SK-N-SH (cell line): ENCODE data around the gene WDR45. TPM values are rescaled to one million over a fixed set of nuclear protein-coding genes. Genes with fewer than 3 reads are reported as not detected.

Experiments used
- CTCF ChIA-PET: fragments of 300-600, 350-600 bp; formaldehyde crosslinking; extraction: SDS; loops from one replicate; lab custom pipeline; 2021; lab: Yijun Ruan, JAX
- POLR2A ChIA-PET: fragments of 350-600 bp; sonication (Branson Sonifier 250); formaldehyde crosslinking; extraction: SDS; loops from one replicate; lab custom pipeline; 2020; ENCODE audit warnings: antibody characterized with exemption, inconsistent platforms; lab: Yijun Ruan, JAX
- DNase-seq: peaks from one replicate; pipeline ENCODE4 v3.0.0; 2012
- H2AFZ ChIP-seq: fragments of 200-600 bp; sonication (generic); 2 replicates; pipeline ENCODE4 v1.8.1; 2016; ENCODE audit warnings: antibody characterized with exemption, mild to moderate bottlenecking, low read depth
- H3F3A ChIP-seq: fragments of 200-600 bp; sonication (generic); replicated peaks from 2 replicates; pipeline ENCODE3; 2016; ENCODE audit warnings: antibody characterized with exemption, mild to moderate bottlenecking; ENCODE audit not compliant: insufficient read depth
- H3K27ac ChIP-seq, 2 experiments: fragments of 200-500 bp in 1 of 2; fragments of 200-600 bp in 1 of 2; sonication (Bioruptor generic) in 1 of 2; sonication (generic), shearing (Covaris generic) in 1 of 2; 2 replicates each; pipeline versions ENCODE4 v1.5.1 to v1.6.1; 2014 to 2016; ENCODE audit warnings: low read depth in 2 of 2, inconsistent platforms in 1 of 2, low read length in 1 of 2, mild to moderate bottlenecking in 1 of 2, mixed read lengths in 1 of 2
- H3K27me3 ChIP-seq: fragments of 200-600 bp; sonication (generic), shearing (Covaris generic); 2 replicates; pipeline ENCODE4 v1.6.1; 2016; ENCODE audit warnings: mixed run types; ENCODE audit not compliant: insufficient read depth
- H3K36me3 ChIP-seq, 2 experiments: fragments of 200-500 bp in 1 of 2; fragments of 200-600 bp in 1 of 2; sonication (Bioruptor generic) in 1 of 2; sonication (generic) in 1 of 2; replicated peaks in 1 of 2; 2 replicates each; pipeline versions ENCODE3 to v1.5.1; 2014 to 2016; ENCODE audit warnings: low read length in 1 of 2, mild to moderate bottlenecking in 1 of 2; ENCODE audit not compliant: insufficient read depth in 2 of 2, control insufficient read depth in 1 of 2
- H3K4me1 ChIP-seq, 2 experiments: fragments of 200-500 bp in 1 of 2; fragments of 200-600 bp in 1 of 2; sonication (Bioruptor generic) in 1 of 2; sonication (generic), shearing (Covaris generic) in 1 of 2; 2 replicates each; pipeline versions ENCODE4 v1.5.1 to v1.6.1; 2014 to 2016; ENCODE audit warnings: low read depth in 1 of 2, low read length in 1 of 2, mixed run types in 1 of 2; ENCODE audit not compliant: insufficient read depth in 2 of 2, control insufficient read depth in 1 of 2
- H3K4me2 ChIP-seq: fragments of 200-600 bp; sonication (generic), shearing (Covaris generic); 2 replicates; pipeline ENCODE4 v1.6.1; 2017; ENCODE audit warnings: mixed run types
- H3K4me3 ChIP-seq, 2 experiments: fragments of 200-500 bp in 1 of 2; fragments of 200-600 bp in 1 of 2; sonication (Bioruptor generic) in 1 of 2; sonication (generic), shearing (Covaris generic) in 1 of 2; 2 replicates each; pipeline versions ENCODE4 v1.5.1 to v1.8.1; 2014 to 2016; ENCODE audit warnings: low read depth in 2 of 2, inconsistent platforms in 1 of 2, low read length in 1 of 2, mild to moderate bottlenecking in 1 of 2, mixed read lengths in 1 of 2, moderate library complexity in 1 of 2
- H3K79me2 ChIP-seq: fragments of 200-600 bp; sonication (generic); 2 replicates; pipeline ENCODE4 v1.8.1; 2017; ENCODE audit warnings: mild to moderate bottlenecking; ENCODE audit not compliant: insufficient read depth
- H3K9ac ChIP-seq: fragments of 200-600 bp; sonication (generic); 2 replicates; pipeline ENCODE4 v1.6.1; 2017; ENCODE audit warnings: mixed run types
- H3K9me2 ChIP-seq: fragments of 200-600 bp; sonication (generic); 2 replicates; pipeline ENCODE4 v1.6.1; 2017; ENCODE audit warnings: mixed run types
- H3K9me3 ChIP-seq: fragments of 200-600 bp; sonication (generic); 2 replicates; pipeline ENCODE4 v1.6.1; 2017; ENCODE audit warnings: mixed run types, mild to moderate bottlenecking, moderate library complexity
- H4K20me1 ChIP-seq: fragments of 200-600 bp; sonication (generic); 2 replicates; pipeline ENCODE4 v1.6.1; 2017; ENCODE audit warnings: mild to moderate bottlenecking, mixed run types; ENCODE audit not compliant: insufficient read depth
- CHD2 ChIP-seq: fragments of 150-350 bp; IDR thresholded peaks from 2 replicates; pipeline ENCODE4 v1.6.1; 2018; ENCODE audit warnings: low read length; ENCODE audit not compliant: partially characterized antibody
- FOSL2 ChIP-seq: IDR thresholded peaks from 2 replicates; pipeline ENCODE4 v1.4.0; 2012; ENCODE audit warnings: low read depth, mild to moderate bottlenecking, moderate library complexity, borderline replicate concordance
- FOXJ3 ChIP-seq: sonication (generic); formaldehyde crosslinking; IDR thresholded peaks from 2 replicates; pipeline ENCODE4 v1.5.1; 2020; ENCODE audit warnings: mild to moderate bottlenecking, missing genetic modification reagents
- GABPA ChIP-seq: IDR thresholded peaks from 2 replicates; pipeline ENCODE4 v1.4.0; 2012; ENCODE audit warnings: low read depth, mild to moderate bottlenecking
- MEF2A ChIP-seq: IDR thresholded peaks from 2 replicates; pipeline ENCODE4 v1.4.0; 2012; ENCODE audit warnings: low read depth, borderline replicate concordance
- MXI1 ChIP-seq: IDR thresholded peaks from 2 replicates; pipeline ENCODE4 v1.6.1; 2012; ENCODE audit warnings: mild to moderate bottlenecking, low read depth, low read length, improper control_type of control experiment
- NFIC ChIP-seq: IDR thresholded peaks from 2 replicates; pipeline ENCODE4 v1.4.0; 2012; ENCODE audit warnings: borderline replicate concordance
- NRF1 ChIP-seq: IDR thresholded peaks from 2 replicates; pipeline ENCODE4 v1.6.1; 2012; ENCODE audit warnings: low read depth, mild to moderate bottlenecking, low read length
- RCOR1 ChIP-seq: fragments of 150-350 bp; IDR thresholded peaks from 2 replicates; pipeline ENCODE4 v1.6.1; 2017; ENCODE audit warnings: antibody characterized with exemption, low read length
- RFX5 ChIP-seq: IDR thresholded peaks from 2 replicates; pipeline ENCODE4 v1.6.1; 2012; ENCODE audit warnings: mild to moderate bottlenecking, improper control_type of control experiment, low read length
- RXRA ChIP-seq: IDR thresholded peaks from 2 replicates; pipeline ENCODE4 v1.4.0; 2012; ENCODE audit warnings: low read depth, mild to moderate bottlenecking, borderline replicate concordance
- SMC3 ChIP-seq: IDR thresholded peaks from 2 replicates; pipeline ENCODE4 v1.6.1; 2012; ENCODE audit warnings: low read depth, low read length, improper control_type of control experiment
- TCF12 ChIP-seq: IDR thresholded peaks from 2 replicates; pipeline ENCODE4 v1.4.0; 2012
- YY1 ChIP-seq: IDR thresholded peaks from 2 replicates; pipeline ENCODE4 v1.4.0; 2012; ENCODE audit warnings: low read depth, mild to moderate bottlenecking
- WGBS: methylation state at CpG from one replicate; pipeline ENCODE4 v1.1.6; 2017; ENCODE audit warnings: low lambda C conversion rate; 5-methylcytosine and 5-hydroxymethylcytosine counted together
- polyA plus RNA-seq, 3 experiments: library from polyadenylated mRNA; depleted of rRNA; stranded (reverse); fragments of >200 nt; gene quantifications; 2 replicates each; pipeline ENCODE4 v1.2.3, GENCODE V29; 2012
- TF ChIP-seq, protein P1 (sequence below): fragments of 150-350 bp; IDR thresholded peaks from 2 replicates; pipeline ENCODE4 v1.6.1; 2016; ENCODE audit warnings: mild to moderate bottlenecking, low read depth, low read length
- TF ChIP-seq, protein P2 (sequence below): IDR thresholded peaks from 2 replicates; pipeline ENCODE4 v1.6.1; 2012; ENCODE audit warnings: mild to moderate bottlenecking, low read depth, low read length, moderate library complexity
- TF ChIP-seq, protein P3 (sequence below): IDR thresholded peaks from 2 replicates; pipeline ENCODE4 v1.4.0; 2012; ENCODE audit warnings: low read depth, borderline replicate concordance
- TF ChIP-seq, protein P4 (sequence below): fragments of 200-600 bp; sonication (generic); IDR thresholded peaks from 2 replicates; pipeline ENCODE4 v1.6.1; 2017; ENCODE audit warnings: antibody characterized with exemption, mild to moderate bottlenecking, moderate library complexity
- TF ChIP-seq, protein P5 (sequence below): IDR thresholded peaks from 2 replicates; pipeline ENCODE4; 2012

The WDR45 gene
- polyA plus RNA-seq, 1 of the 3 experiments (the other 2 are of a cell fraction): 108 TPM

DNA sequence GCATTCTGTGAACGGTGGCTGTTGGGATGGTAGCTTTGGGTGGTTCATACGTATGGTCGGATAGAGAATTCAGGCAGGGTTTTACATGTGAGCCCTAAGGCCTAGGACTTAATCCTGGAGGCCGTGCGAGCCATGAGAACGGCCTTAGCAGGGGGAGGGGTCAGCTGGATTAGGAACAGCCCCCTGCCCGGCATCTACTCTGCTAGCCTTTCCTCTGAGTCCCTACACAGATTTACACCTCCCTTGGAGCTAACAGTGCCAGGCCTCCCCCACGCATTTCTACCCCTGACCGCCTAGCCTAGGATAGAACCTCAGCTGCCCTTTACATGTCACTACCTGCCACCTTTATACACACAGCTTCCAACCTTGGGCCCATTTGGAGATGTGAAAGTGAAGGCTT is 13.0 kb downstream of the WDR45 start:
- ChIA-PET POLR2A (no interaction called here), CTCF (no interaction called here)
- Histone ChIP-seq H3K36me3 (no peaks in the 10 kb centered on the region), H3K79me2 (peaks cover 8% of the 10 kb centered on the region; the same call in 1 of the 2 replicates), H3K9me2 (no peaks in the 10 kb centered on the region), H3K9ac (no peak overlapping the region), H3K4me3 (no peak overlapping the region), H3K4me1 (peaks cover 0 to 2% of the 10 kb centered on the region in 2 experiments; a peak in 1 of 4 replicates), H3F3A (no peaks in the 10 kb centered on the region), H3K27ac (no peak overlapping the region), H4K20me1 (0 out of 2 replicates have a peak, but pooled peaks cover 5% of the 10 kb centered on the region), H2AFZ (no peak overlapping the region), H3K4me2 (no peak overlapping the region), H3K9me3 (no peaks in the 10 kb centered on the region), H3K27me3 (no peaks in the 10 kb centered on the region; the same call in 1 of the 2 replicates)
- TF ChIP-seq, protein P1, sequence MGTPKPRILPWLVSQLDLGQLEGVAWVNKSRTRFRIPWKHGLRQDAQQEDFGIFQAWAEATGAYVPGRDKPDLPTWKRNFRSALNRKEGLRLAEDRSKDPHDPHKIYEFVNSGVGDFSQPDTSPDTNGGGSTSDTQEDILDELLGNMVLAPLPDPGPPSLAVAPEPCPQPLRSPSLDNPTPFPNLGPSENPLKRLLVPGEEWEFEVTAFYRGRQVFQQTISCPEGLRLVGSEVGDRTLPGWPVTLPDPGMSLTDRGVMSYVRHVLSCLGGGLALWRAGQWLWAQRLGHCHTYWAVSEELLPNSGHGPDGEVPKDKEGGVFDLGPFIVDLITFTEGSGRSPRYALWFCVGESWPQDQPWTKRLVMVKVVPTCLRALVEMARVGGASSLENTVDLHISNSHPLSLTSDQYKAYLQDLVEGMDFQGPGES: no peak
- TF ChIP-seq RCOR1 (no peak), MEF2A (no peak), TCF12 (no peak), FOSL2 (no peak), MXI1 (no peak), SMC3 (no peak), YY1 (no peak), NFIC (no peak)
- WGBS: 73% methylated on average over 4 of the region's 9 CpGs
- no peak for DNase-seq

DNA sequence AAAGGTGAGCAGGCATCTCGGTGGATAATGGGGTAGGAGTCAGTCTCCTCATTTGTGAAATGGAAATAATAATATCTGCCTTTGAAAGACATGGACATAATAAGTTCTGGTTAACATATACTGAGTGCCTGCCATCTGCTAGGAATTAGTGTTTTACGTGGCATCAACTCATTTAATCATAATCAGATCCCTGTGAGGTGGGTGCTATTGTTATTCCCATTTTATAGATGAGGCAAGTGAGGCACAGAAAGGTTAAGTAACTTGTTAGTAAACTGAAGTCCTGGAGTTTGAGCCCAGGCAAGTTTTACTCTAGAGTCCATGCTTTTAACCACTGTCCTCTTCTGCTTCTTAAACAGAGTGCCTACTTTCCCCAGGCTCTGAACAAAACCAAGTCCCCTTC is 13.4 kb downstream of the WDR45 start:
- Histone ChIP-seq H3K9me3 (no peaks in the 10 kb centered on the region), H3K4me2 (no peak overlapping the region), H3K27ac (no peak overlapping the region), H3K36me3 (no peaks in the 10 kb centered on the region), H3K4me3 (no peak overlapping the region), H3K79me2 (peaks cover 6% of the 10 kb centered on the region; the same call in 1 of the 2 replicates), H3F3A (no peaks in the 10 kb centered on the region), H3K27me3 (no peaks in the 10 kb centered on the region; the same call in 1 of the 2 replicates), H3K4me1 (no peaks in the 10 kb centered on the region), H2AFZ (no peak overlapping the region), H3K9ac (no peak overlapping the region), H3K9me2 (no peaks in the 10 kb centered on the region), H4K20me1 (0 out of 2 replicates have a peak, but pooled peaks cover 5% of the 10 kb centered on the region)
- ChIA-PET POLR2A (no interaction called here), CTCF (no interaction called here)
- no peak for DNase-seq
- 57% methylated on average over 2 of the region's 2 CpGs for WGBS
- no peak for TF ChIP-seq NRF1
- TF ChIP-seq MEF2A: no peak
- TF ChIP-seq MXI1: no peak
- TF ChIP-seq RXRA: no peak
- TF ChIP-seq, protein P2, sequence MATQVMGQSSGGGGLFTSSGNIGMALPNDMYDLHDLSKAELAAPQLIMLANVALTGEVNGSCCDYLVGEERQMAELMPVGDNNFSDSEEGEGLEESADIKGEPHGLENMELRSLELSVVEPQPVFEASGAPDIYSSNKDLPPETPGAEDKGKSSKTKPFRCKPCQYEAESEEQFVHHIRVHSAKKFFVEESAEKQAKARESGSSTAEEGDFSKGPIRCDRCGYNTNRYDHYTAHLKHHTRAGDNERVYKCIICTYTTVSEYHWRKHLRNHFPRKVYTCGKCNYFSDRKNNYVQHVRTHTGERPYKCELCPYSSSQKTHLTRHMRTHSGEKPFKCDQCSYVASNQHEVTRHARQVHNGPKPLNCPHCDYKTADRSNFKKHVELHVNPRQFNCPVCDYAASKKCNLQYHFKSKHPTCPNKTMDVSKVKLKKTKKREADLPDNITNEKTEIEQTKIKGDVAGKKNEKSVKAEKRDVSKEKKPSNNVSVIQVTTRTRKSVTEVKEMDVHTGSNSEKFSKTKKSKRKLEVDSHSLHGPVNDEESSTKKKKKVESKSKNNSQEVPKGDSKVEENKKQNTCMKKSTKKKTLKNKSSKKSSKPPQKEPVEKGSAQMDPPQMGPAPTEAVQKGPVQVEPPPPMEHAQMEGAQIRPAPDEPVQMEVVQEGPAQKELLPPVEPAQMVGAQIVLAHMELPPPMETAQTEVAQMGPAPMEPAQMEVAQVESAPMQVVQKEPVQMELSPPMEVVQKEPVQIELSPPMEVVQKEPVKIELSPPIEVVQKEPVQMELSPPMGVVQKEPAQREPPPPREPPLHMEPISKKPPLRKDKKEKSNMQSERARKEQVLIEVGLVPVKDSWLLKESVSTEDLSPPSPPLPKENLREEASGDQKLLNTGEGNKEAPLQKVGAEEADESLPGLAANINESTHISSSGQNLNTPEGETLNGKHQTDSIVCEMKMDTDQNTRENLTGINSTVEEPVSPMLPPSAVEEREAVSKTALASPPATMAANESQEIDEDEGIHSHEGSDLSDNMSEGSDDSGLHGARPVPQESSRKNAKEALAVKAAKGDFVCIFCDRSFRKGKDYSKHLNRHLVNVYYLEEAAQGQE: no peak
- TF ChIP-seq CHD2: no peak
- TF ChIP-seq, protein P3, sequence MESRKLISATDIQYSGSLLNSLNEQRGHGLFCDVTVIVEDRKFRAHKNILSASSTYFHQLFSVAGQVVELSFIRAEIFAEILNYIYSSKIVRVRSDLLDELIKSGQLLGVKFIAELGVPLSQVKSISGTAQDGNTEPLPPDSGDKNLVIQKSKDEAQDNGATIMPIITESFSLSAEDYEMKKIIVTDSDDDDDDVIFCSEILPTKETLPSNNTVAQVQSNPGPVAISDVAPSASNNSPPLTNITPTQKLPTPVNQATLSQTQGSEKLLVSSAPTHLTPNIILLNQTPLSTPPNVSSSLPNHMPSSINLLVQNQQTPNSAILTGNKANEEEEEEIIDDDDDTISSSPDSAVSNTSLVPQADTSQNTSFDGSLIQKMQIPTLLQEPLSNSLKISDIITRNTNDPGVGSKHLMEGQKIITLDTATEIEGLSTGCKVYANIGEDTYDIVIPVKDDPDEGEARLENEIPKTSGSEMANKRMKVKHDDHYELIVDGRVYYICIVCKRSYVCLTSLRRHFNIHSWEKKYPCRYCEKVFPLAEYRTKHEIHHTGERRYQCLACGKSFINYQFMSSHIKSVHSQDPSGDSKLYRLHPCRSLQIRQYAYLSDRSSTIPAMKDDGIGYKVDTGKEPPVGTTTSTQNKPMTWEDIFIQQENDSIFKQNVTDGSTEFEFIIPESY: no peak
- TF ChIP-seq GABPA: no peak
- no peak for TF ChIP-seq RFX5
- TF ChIP-seq, protein P4, sequence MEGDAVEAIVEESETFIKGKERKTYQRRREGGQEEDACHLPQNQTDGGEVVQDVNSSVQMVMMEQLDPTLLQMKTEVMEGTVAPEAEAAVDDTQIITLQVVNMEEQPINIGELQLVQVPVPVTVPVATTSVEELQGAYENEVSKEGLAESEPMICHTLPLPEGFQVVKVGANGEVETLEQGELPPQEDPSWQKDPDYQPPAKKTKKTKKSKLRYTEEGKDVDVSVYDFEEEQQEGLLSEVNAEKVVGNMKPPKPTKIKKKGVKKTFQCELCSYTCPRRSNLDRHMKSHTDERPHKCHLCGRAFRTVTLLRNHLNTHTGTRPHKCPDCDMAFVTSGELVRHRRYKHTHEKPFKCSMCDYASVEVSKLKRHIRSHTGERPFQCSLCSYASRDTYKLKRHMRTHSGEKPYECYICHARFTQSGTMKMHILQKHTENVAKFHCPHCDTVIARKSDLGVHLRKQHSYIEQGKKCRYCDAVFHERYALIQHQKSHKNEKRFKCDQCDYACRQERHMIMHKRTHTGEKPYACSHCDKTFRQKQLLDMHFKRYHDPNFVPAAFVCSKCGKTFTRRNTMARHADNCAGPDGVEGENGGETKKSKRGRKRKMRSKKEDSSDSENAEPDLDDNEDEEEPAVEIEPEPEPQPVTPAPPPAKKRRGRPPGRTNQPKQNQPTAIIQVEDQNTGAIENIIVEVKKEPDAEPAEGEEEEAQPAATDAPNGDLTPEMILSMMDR: no peak
- TF ChIP-seq, protein P5, sequence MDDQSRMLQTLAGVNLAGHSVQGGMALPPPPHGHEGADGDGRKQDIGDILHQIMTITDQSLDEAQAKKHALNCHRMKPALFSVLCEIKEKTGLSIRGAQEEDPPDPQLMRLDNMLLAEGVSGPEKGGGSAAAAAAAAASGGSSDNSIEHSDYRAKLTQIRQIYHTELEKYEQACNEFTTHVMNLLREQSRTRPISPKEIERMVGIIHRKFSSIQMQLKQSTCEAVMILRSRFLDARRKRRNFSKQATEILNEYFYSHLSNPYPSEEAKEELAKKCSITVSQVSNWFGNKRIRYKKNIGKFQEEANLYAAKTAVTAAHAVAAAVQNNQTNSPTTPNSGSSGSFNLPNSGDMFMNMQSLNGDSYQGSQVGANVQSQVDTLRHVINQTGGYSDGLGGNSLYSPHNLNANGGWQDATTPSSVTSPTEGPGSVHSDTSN: no peak
- TF ChIP-seq FOXJ3: no peak
